Pons (tissue), 1 donor: ENCODE data around the gene TMED10.

ENCODE experiments used
- DNase-seq: peaks from one replicate; pipeline ENCODE4 v3.0.0-alpha.2; 2016; ENCODE audit warnings: low spot score

Gene TMED10

DNA sequence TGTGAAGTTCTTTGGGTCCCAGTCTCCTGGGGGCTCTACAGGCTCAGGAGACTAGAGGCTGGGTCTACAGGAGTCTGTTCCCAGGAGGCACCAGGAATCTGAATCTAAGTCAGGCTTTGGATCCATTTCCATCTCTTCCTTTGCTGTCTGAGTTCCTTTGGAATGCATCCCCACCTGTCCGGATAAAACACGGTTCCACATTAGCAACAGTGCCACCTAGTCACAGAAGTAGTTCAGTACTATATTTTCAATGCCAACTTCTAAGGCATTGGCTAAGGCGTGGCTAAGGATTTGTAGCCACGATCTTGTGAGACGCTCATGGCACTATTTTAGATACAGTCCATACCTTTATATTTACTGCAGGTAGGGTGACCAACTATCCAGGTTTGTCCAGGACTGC, 91.9 kb downstream of the TMED10 start:
- DNase-seq: no peak

DNA sequence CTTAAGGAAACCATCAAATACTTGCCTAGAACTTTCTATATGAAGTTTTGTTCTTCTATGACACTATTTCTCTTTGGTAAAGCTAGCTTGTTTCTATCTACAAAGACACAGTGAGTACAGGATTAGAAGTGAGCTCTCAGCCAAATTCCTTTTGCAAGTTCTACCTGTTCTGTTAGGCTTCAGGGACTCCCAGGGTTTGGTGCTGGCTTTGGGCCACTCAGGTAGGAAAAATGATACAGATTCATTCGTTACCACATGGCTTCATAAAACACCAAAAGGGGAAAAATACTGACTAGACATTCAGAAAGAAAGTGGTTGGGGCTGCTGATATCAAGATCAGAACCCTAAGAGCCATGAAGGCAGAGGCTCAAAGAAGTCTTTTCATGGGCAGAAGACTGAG, 93.1 kb downstream of the TMED10 start:
- no peak for DNase-seq

DNA sequence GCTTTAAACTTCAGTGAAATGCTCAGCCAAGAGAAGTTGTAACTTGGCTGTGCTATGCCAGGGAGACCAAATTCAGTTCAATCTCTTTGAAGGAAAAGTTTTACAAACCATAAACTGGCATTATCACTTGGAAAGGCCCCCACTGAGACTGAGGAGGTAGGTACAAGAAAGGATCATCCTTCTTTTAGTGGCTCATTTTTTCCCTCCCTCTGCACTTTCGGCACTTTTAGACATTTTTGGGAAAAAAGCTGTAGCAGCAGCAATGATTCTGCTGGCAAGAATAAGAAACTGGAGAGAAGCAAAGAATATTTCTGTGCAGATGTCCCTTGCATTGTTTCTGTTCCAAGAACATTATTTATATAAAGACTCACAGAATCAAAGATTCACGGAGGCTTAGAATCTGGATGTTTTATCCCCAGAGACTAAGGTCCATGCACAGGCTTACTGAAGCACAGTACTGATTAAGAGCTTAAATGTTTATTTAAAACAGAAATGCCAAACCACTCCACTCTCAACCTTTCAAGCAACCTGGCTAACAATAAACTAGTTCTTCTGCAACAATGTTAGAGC, 94.7 kb downstream of the TMED10 start:
- no peak for DNase-seq
